Loucy (cell line): ENCODE results near the gene MTMR4.
"Not testable (repeated sequence)": the region's sequence is repeated elsewhere in the genome, so short reads cannot be mapped to it uniquely, and the experiment has no call there.

ENCODE experiments used
- H2AFZ ChIP-seq: fragments of 200-600 bp; sonication (generic); 2 replicates; pipeline ENCODE4 v1.6.0; 2016; ENCODE audit warnings: antibody characterized with exemption, mild to moderate bottlenecking, low read length, moderate library complexity
- H3F3A ChIP-seq: fragments of 200-600 bp; 2 replicates; pipeline ENCODE4 v1.6.0; 2016; ENCODE audit warnings: antibody characterized with exemption, low read depth, mild to moderate bottlenecking
- H3K27me3 ChIP-seq: fragments of 200-600 bp; sonication (generic); 2 replicates; pipeline ENCODE4 v1.6.1; 2014; ENCODE audit warnings: low read length, mild to moderate bottlenecking; ENCODE audit not compliant: insufficient read depth, poor library complexity, severe bottlenecking
- H3K36me3 ChIP-seq: fragments of 200-600 bp; sonication (generic); 2 replicates; pipeline ENCODE4 v1.6.1; 2016; ENCODE audit warnings: low read length; ENCODE audit not compliant: insufficient read depth
- H3K4me1 ChIP-seq: fragments of 200-600 bp; sonication (generic); 2 replicates; pipeline ENCODE4 v1.5.1; 2014; ENCODE audit warnings: low read length, mild to moderate bottlenecking; ENCODE audit not compliant: insufficient read depth, poor library complexity, severe bottlenecking
- H3K4me2 ChIP-seq: fragments of 200-600 bp; sonication (generic); 2 replicates; pipeline ENCODE4 v1.6.0; 2014; ENCODE audit warnings: antibody characterized with exemption, low read length, low read depth, mild to moderate bottlenecking; ENCODE audit not compliant: poor library complexity, severe bottlenecking
- H3K4me3 ChIP-seq: fragments of 200-600 bp; sonication (generic); 2 replicates; pipeline ENCODE4 v1.5.1; 2014; ENCODE audit warnings: low read length, mild to moderate bottlenecking, mixed read lengths; ENCODE audit not compliant: poor library complexity, severe bottlenecking
- H3K79me2 ChIP-seq: fragments of 200-600 bp; sonication (generic); 2 replicates; pipeline ENCODE4 v1.6.1; 2014; ENCODE audit warnings: low read length; ENCODE audit not compliant: insufficient read depth
- H3K9ac ChIP-seq: fragments of 200-600 bp; sonication (generic); 2 replicates; pipeline ENCODE4 v1.6.0; 2014; ENCODE audit warnings: mild to moderate bottlenecking, low read depth, low read length, moderate library complexity; ENCODE audit not compliant: poor library complexity, severe bottlenecking
- H3K9me2 ChIP-seq: fragments of 200-600 bp; sonication (generic); replicated peaks from 2 replicates; pipeline ENCODE4 v1.6.1; 2016; ENCODE audit warnings: low read depth, low read length, mixed read lengths
- H3K9me3 ChIP-seq: fragments of 200-600 bp; sonication (generic); 2 replicates; pipeline ENCODE4 v1.6.1; 2014; ENCODE audit warnings: mild to moderate bottlenecking, antibody characterized with exemption, low read length, low read depth; ENCODE audit not compliant: insufficient read depth
- H4K20me1 ChIP-seq: fragments of 200-600 bp; sonication (generic); 2 replicates; pipeline ENCODE4 v1.6.0; 2014; ENCODE audit warnings: antibody characterized with exemption, low read length, mild to moderate bottlenecking; ENCODE audit not compliant: insufficient read depth, poor library complexity, severe bottlenecking
- CTCF ChIP-seq: fragments of 200-600 bp; sonication (generic); conservative IDR thresholded peaks from 2 replicates; pipeline ENCODE4 v1.5.1; 2014; ENCODE audit warnings: mild to moderate bottlenecking, antibody characterized with exemption, low read length
- EZH2phosphoT487 ChIP-seq: fragments of 200-600 bp; IDR thresholded peaks from 2 replicates; pipeline ENCODE4 v1.6.1; 2018; ENCODE audit warnings: antibody characterized with exemption, mild to moderate bottlenecking, moderate library complexity, borderline replicate concordance

The MTMR4 gene

GRCh38 chr17:58556833-58557250, 42.4 kb upstream of the MTMR4 start:
- Histone ChIP-seq H3K9me2 (no peaks in the 10 kb centered on the region), H3K4me1 (peaks cover 5% of the 10 kb centered on the region), H2AFZ (peak overlapping the region; percentile 62; the same call in 1 of the 2 replicates), H3K9me3 (no peaks in the 10 kb centered on the region), H3F3A (no peaks in the 10 kb centered on the region), H3K79me2 (no peaks in the 10 kb centered on the region), H3K4me3 (no peak overlapping the region), H3K4me2 (no peak overlapping the region), H3K27me3 (no peaks in the 10 kb centered on the region), H3K36me3 (no peaks in the 10 kb centered on the region), H3K9ac (no peak overlapping the region), H4K20me1 (no peaks in the 10 kb centered on the region)
- TF ChIP-seq EZH2phosphoT487 (no peak), CTCF (no peak)

- not testable (repeated sequence) for H3K4me3 ChIP-seq, H3K27me3 ChIP-seq, H4K20me1 ChIP-seq, H3K36me3 ChIP-seq, H3K9me3 ChIP-seq, H3K79me2 ChIP-seq, H2AFZ ChIP-seq, H3K9me2 ChIP-seq, H3K9ac ChIP-seq, H3F3A ChIP-seq, H3K4me2 ChIP-seq, H3K4me1 ChIP-seq
Measured at GRCh38 chr17:58555109-58555508, 40.7 kb upstream of the MTMR4 start.

GRCh38 chr17:58541249-58541648, 26.8 kb upstream of the MTMR4 start:
- no peaks in the 10 kb centered on the region for H4K20me1 ChIP-seq
- H3K27me3 ChIP-seq, result no peaks in the 10 kb centered on the region
- H3K4me1 ChIP-seq, result peaks cover 8% of the 10 kb centered on the region
- no peaks in the 10 kb centered on the region for H3K9me3 ChIP-seq
- no peak overlapping the region for H3K9ac ChIP-seq
- no peak overlapping the region for H3K4me3 ChIP-seq
- no peaks in the 10 kb centered on the region for H3K79me2 ChIP-seq
- H3K4me2 ChIP-seq, result no peak overlapping the region
- no peak for TF ChIP-seq EZH2phosphoT487
- TF ChIP-seq CTCF, result peak; percentile 62
- no peak overlapping the region for H2AFZ ChIP-seq
- H3K36me3 ChIP-seq, result no peaks in the 10 kb centered on the region
- no peaks in the 10 kb centered on the region for H3K9me2 ChIP-seq
- H3F3A ChIP-seq, result no peaks in the 10 kb centered on the region

- Histone ChIP-seq H3K9me2 (no peaks in the 10 kb centered on the region), H3K36me3 (no peaks in the 10 kb centered on the region), H3K79me2 (no peaks in the 10 kb centered on the region), H3K4me1 (peaks cover 8% of the 10 kb centered on the region), H4K20me1 (no peaks in the 10 kb centered on the region), H2AFZ (no peak overlapping the region; the same call in 1 of the 2 replicates), H3F3A (no peaks in the 10 kb centered on the region), H3K4me3 (no peak overlapping the region), H3K9me3 (no peaks in the 10 kb centered on the region), H3K27me3 (no peaks in the 10 kb centered on the region), H3K9ac (no peak overlapping the region), H3K4me2 (no peak overlapping the region)
- TF ChIP-seq EZH2phosphoT487 (no peak), CTCF (no peak)
Measured at GRCh38 chr17:58539698-58540097, 25.3 kb upstream of the MTMR4 start.
